Measurements from ENCODE around the gene VIPR2. TPM values are rescaled to one million over a fixed set of nuclear protein-coding genes. Genes with fewer than 3 reads are reported as not detected.

The VIPR2 gene
- total and polyA plus RNA-seq, 2 experiments from 2014 or later, result 1.3 to 2.7 TPM

GRCh38 chr7:159084069-159084801, 60.4 kb downstream of the VIPR2 start:
- Histone ChIP-seq H2AFZ (no peak overlapping the region), H3K79me2 (replicated peaks; ENCODE audit: insufficient read depth) (no peaks in the 10 kb centered on the region), H3K9me2 (ENCODE audit: insufficient read depth) (no peaks in the 10 kb centered on the region), H3K27ac (ENCODE audit: low read depth) (no peak overlapping the region), H3K4me1 (ENCODE audit: insufficient read depth) (no peaks in the 10 kb centered on the region), H4K20me1 (replicated peaks; ENCODE audit: insufficient read depth) (no peaks in the 10 kb centered on the region), H3K36me3 (ENCODE audit: insufficient read depth) (no peaks in the 10 kb centered on the region), H3K27me3 (ENCODE audit: insufficient read depth) (no peaks in the 10 kb centered on the region), H3K4me3 (no peak overlapping the region), H3F3A (replicated peaks; ENCODE audit: low read depth) (no peaks in the 10 kb centered on the region), H3K4me2 (no peak overlapping the region)
- Mint-ChIP-seq H3K27ac (no peak overlapping the region; the same call in 1 of the 2 replicates), H3K9me3 (peaks cover 47% of the 10 kb centered on the region), H3K4me3 (no peak overlapping the region), H3K27me3 (ENCODE audit: insufficient read depth, low read depth, poor library complexity) (peaks cover 8% of the 10 kb centered on the region), H3K36me3 (ENCODE audit: low read depth) (0 out of 3 replicates have a peak, but pooled peaks cover 10% of the 10 kb centered on the region), H3K4me1 (no peaks in the 10 kb centered on the region)
- DNase-seq (ENCODE audit: low spot score) (no peak), ATAC-seq (no peak)
- no peak for TF ChIP-seq REST (IDR thresholded peaks at IDR 0.05; ENCODE audit: unreplicated experiment)
- TF ChIP-seq ZNF462 (CRISPR knock-in tag; IDR thresholded peaks at IDR 0.05), result no peak
- TF ChIP-seq JUNB (IDR thresholded peaks at IDR 0.05; ENCODE audit: unreplicated experiment), result no peak
- no peak for TF ChIP-seq STAT1 (IDR thresholded peaks at IDR 0.05; ENCODE audit: unreplicated experiment)
- no peak for TF ChIP-seq ZNF114 (CRISPR knock-in tag; IDR thresholded peaks at IDR 0.05)
- no peak for TF ChIP-seq NANOG (IDR thresholded peaks at IDR 0.05; ENCODE audit: borderline replicate concordance)
- no peak for TF ChIP-seq CREB1 (CRISPR knock-in tag; IDR thresholded peaks at IDR 0.05; ENCODE audit: low read depth)
- no peak for TF ChIP-seq EZH2phosphoT487 (IDR thresholded peaks at IDR 0.05; ENCODE audit: unreplicated experiment)
- TF ChIP-seq POLR2AphosphoS5 (IDR thresholded peaks at IDR 0.05; ENCODE audit: low read depth), result no peak
- no peak for TF ChIP-seq ETS1 (IDR thresholded peaks at IDR 0.05)
- no peak for TF ChIP-seq CTCF (conservative IDR thresholded peaks at IDR 0.05; ENCODE audit: low read depth in 2 of 2)
- TF ChIP-seq EZH2 (IDR thresholded peaks at IDR 0.05; ENCODE audit: low read depth, unreplicated experiment), result no peak
- TF ChIP-seq ZNF331 (CRISPR knock-in tag; IDR thresholded peaks at IDR 0.05; ENCODE audit: low read depth), result no peak

Measured in GM23338 (cell line).